ENCODE results near the gene FOXP1.

Gene FOXP1

DNA sequence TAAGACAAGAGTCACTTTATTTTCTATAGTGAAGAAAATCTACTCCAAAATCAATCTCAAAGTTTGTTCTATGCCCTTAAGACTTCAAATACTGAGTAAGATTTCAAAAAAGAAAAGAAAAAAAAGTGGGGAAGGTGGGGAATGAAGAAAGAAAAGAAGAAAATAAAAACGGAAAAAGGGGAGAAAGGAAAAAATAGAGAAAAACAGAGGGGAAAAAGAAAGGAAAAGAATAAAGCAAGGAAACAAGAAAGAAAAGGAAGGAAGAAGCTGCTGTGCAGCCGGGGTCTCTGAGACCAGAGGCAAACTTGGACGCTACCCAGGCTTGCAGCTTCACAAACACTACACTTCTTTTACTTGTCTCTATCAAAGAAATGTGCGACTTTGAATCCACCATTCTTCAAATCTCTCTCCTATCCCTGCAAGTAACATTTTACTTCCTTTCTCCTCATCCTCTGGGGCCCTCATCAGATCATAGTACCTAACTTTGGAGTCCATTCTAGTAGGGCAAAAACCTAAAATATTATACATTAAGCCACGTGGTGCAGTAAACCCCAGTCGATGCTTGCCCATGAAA lies 279.8 kb downstream of the FOXP1 start:
- DNase-seq (ENCODE audit: insufficient read length) (no peak), FAIRE-seq (no peak)
- TF ChIP-seq POLR2AphosphoS5 (IDR thresholded peaks at IDR 0.05; ENCODE audit: low read depth, low read length) (no peak), TAF1 (IDR thresholded peaks at IDR 0.05; ENCODE audit: borderline replicate concordance, low read depth, low read length) (no peak), POLR2A (IDR thresholded peaks at IDR 0.05; ENCODE audit: low read depth, low read length) (no peak)

DNA sequence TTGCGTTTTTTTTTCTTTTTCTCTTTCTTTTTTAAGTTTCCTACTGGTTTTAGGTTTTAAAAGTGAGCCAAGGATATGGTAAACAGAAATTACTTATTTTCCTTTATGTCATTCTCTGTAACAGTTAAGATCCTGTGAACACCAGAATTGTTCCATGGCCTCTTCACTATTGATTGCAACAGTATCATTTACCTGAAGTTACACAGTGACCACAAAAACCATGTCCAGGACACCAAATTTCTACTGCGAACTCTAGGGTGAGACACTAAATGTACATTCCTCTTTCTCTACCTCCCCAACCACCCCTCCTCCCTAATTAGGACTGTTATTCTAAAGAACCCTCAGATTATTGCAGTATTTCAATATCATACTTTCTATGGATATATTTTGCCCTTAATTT lies 280.9 kb downstream of the FOXP1 start:
- FAIRE-seq (no peak), DNase-seq (ENCODE audit: insufficient read length) (no peak)
- TF ChIP-seq POLR2A (IDR thresholded peaks at IDR 0.05; ENCODE audit: low read depth, low read length), result no peak
- TF ChIP-seq TAF1 (IDR thresholded peaks at IDR 0.05; ENCODE audit: borderline replicate concordance, low read depth, low read length), result no peak
- no peak for TF ChIP-seq POLR2AphosphoS5 (IDR thresholded peaks at IDR 0.05; ENCODE audit: low read depth, low read length)

DNA sequence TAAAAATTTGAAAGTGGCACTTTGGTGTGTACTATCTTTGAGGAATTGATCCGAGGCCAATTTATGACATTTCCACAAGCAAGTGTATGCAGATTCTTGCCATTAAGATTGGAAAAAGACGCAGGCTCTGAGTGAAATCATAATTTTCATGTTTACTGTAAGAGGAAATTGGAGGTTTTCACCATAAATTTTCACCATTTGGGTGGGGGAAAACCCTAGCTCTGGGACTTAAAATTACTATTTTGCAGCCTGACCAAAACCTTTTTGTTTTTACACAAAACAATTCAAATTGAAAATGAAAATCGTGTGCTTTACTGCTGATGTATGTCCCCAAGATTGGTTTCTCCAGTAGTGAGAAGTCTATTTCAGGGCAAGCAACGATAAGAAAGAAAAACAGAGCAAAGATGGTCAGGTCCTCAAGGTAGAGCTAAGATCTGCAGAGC lies 282.6 kb downstream of the FOXP1 start:
- DNase-seq (ENCODE audit: insufficient read length) (no peak), FAIRE-seq (no peak)
- TF ChIP-seq TAF1 (IDR thresholded peaks at IDR 0.05; ENCODE audit: borderline replicate concordance, low read depth, low read length) (no peak), POLR2A (IDR thresholded peaks at IDR 0.05; ENCODE audit: low read depth, low read length) (no peak), POLR2AphosphoS5 (IDR thresholded peaks at IDR 0.05; ENCODE audit: low read depth, low read length) (no peak)

DNA sequence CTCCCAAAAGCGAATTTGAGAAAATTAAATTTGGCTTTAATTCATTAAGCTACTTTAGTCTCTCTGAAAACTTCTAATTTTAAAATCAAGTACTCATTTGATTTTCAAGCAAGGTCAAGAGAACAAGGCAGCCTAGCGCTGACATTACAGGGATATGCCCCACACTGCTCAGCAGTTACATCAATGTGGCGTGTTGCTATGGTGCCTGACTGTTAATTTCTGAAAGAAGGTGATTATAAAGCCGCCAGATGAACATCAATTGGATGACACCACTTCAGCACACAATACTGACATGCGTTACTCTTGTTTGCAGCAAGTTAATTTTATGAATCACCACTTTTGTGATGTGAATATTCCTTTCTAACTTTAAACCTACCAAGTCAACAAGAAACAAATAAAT lies 284.4 kb downstream of the FOXP1 start:
- TF ChIP-seq POLR2AphosphoS5 (IDR thresholded peaks at IDR 0.05; ENCODE audit: low read depth, low read length) (no peak), POLR2A (IDR thresholded peaks at IDR 0.05; ENCODE audit: low read depth, low read length) (no peak)
- FAIRE-seq (no peak), DNase-seq (ENCODE audit: insufficient read length) (no peak)

DNA sequence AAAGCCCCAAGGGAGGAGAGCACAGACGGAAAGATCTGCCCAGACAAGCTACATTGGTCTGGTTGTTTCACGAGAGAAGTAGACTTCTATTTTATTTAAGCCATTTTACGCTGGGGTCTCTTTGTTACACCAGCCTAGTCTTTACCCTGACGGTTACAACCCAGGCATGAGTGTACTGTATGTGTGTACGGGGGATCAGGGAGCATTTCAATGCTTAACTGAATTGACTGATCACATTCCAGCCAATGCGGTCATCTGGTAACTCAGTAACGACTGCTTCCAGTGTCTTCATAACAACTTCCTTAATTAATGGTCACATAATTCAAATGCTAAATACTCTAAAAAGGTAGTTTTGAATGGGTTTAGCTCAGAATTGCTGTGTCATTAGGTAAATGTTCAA lies 288.6 kb downstream of the FOXP1 start:
- TF ChIP-seq TAF1 (IDR thresholded peaks at IDR 0.05; ENCODE audit: borderline replicate concordance, low read depth, low read length) (no peak), POLR2A (IDR thresholded peaks at IDR 0.05; ENCODE audit: low read depth, low read length) (no peak), POLR2AphosphoS5 (IDR thresholded peaks at IDR 0.05; ENCODE audit: low read depth, low read length) (no peak)
- DNase-seq (ENCODE audit: insufficient read length), result no peak
- FAIRE-seq, result no peak

DNA sequence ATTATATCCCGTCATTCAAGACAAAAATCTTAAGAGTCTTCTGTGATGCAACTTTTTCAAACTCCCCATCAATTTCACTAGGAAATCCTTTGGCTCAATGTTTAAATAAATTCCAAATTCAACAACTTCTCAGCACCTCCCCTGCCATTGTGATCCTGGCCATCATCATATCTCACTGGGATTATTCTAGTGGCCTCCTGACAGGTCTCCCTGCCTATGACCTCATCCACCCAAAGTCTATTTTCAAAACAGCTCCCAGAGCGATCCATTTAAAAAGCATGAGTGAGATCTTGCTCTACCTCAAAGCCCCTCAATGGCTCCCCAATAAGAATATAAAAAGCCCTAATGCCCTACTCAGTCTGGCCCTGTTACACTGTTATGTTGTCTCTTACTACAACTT lies 293.2 kb downstream of the FOXP1 start:
- TF ChIP-seq POLR2A (IDR thresholded peaks at IDR 0.05; ENCODE audit: low read depth, low read length) (no peak), POLR2AphosphoS5 (IDR thresholded peaks at IDR 0.05; ENCODE audit: low read depth, low read length) (no peak), TAF1 (IDR thresholded peaks at IDR 0.05; ENCODE audit: borderline replicate concordance, low read depth, low read length) (no peak)
- DNase-seq (ENCODE audit: insufficient read length) (no peak), FAIRE-seq (no peak)

DNA sequence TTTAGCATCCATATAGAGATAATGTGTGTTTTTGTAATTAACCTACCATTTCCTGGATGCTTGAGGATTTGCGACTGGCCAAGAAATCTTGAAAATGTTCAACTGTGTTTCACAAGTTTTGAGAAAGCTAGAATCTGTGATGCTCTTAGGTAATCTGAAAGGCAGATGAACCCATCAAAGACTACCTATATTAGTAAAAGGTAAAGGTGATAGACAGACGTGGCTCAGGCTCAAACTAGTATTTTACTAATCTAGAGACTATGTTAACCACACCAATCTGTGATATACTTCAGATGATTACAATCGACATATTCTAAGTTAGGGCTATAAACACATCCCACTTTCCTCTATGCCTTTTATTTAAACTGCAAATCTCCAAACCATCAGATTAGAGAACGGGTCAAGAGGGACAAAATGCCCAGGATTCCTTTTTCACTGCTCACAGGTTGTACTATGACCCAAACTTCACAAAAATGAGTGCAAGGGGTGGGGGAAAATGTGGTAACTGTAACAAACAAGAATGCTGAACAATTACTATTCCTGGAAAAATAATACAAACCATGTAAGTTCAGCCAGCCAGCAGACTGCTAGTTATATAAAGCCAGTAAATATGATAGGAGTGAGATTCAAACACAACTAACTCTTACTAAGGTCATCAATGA lies 295.1 kb downstream of the FOXP1 start:
- no peak for FAIRE-seq
- DNase-seq (ENCODE audit: insufficient read length), result no peak
- TF ChIP-seq POLR2AphosphoS5 (IDR thresholded peaks at IDR 0.05; ENCODE audit: low read depth, low read length), result no peak
- TF ChIP-seq TAF1 (IDR thresholded peaks at IDR 0.05; ENCODE audit: borderline replicate concordance, low read depth, low read length), result no peak
- no peak for TF ChIP-seq POLR2A (IDR thresholded peaks at IDR 0.05; ENCODE audit: low read depth, low read length)

DNA sequence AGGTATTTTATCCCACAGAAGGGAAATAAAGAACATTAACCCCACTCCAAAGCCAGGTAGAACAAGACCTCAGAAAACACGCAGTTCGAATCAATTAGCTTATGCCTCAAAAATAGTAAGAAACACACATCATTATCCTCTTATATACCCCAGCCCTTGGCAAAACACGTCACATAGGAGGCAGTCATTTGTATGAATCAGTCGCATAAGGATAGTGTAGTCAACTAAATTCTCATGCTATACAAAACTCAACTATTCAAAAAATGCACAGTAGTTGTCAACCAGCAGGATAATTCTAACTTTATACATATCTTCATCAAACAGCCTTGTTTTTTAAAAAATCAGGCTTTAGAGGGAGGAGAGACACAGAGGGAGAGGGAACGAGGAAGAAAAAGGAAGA lies 298.4 kb downstream of the FOXP1 start:
- DNase-seq (ENCODE audit: insufficient read length) (no peak), FAIRE-seq (no peak)
- TF ChIP-seq POLR2A (IDR thresholded peaks at IDR 0.05; ENCODE audit: low read depth, low read length) (no peak), TAF1 (IDR thresholded peaks at IDR 0.05; ENCODE audit: borderline replicate concordance, low read depth, low read length) (no peak), POLR2AphosphoS5 (IDR thresholded peaks at IDR 0.05; ENCODE audit: low read depth, low read length) (no peak)

DNA sequence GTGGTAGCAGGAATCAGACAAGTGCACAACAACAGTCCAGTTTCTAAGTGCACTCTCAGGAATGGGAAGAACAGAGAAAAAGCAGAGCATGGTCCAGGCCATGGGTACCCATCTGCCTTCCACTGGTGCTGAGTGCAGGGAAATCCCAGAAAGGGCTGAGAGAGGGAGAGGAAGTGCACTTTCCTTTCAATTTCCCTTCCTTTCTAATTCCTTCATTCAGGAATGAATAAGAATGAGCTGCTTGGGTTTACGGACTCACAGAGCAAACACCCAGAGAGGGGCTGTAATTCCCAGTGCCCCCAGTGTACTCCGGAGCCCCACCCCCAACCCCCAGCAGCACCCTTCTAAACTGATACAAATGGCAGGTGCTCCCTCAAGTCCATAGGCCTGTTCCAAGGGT lies 300.6 kb downstream of the FOXP1 start:
- TF ChIP-seq POLR2A (IDR thresholded peaks at IDR 0.05; ENCODE audit: low read depth, low read length) (no peak), TAF1 (IDR thresholded peaks at IDR 0.05; ENCODE audit: borderline replicate concordance, low read depth, low read length) (no peak), POLR2AphosphoS5 (IDR thresholded peaks at IDR 0.05; ENCODE audit: low read depth, low read length) (no peak)
- FAIRE-seq, result no peak
- DNase-seq (ENCODE audit: insufficient read length), result no peak

DNA sequence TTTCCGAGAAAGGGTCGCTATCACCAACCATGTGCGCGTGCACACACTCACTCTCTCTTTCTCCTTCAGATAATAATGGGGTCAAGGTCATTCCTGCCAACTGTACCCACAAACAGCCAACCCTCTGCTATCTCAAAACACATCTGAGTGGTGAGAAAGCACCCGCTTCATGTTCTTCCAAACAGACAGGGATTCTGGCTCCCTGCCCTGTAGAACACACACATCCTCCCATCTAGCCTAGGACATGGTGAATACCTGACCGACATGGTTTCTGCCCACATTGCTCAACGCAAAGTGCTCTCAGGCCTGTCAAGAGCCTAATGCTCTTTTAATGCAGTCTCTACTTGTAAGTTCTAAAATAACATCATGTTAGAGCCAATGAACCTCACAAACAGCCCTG lies 302.2 kb downstream of the FOXP1 start:
- FAIRE-seq (no peak), DNase-seq (ENCODE audit: insufficient read length) (no peak)
- no peak for TF ChIP-seq POLR2A (IDR thresholded peaks at IDR 0.05; ENCODE audit: low read depth, low read length)
- no peak for TF ChIP-seq TAF1 (IDR thresholded peaks at IDR 0.05; ENCODE audit: borderline replicate concordance, low read depth, low read length)
- no peak for TF ChIP-seq POLR2AphosphoS5 (IDR thresholded peaks at IDR 0.05; ENCODE audit: low read depth, low read length)

DNA sequence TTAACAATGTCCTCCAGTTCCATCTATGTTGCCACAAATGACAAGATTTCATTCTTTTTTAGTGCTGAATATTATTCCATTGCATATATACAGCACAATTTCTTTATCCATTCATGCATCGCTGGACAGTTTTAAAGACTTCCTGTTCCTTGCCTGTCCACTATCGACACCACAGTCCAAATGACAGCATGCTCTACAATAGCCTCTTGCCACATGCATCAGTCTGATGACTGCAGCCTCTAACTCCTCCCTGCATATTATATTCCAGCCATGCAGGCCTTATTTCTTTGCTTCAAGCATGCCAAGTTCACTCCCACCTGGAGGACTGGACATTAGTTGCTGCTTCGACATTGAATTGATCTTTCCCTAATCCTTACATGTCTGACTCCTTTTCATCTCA lies 306.2 kb downstream of the FOXP1 start:
- no peak for TF ChIP-seq TAF1 (IDR thresholded peaks at IDR 0.05; ENCODE audit: borderline replicate concordance, low read depth, low read length)
- no peak for TF ChIP-seq POLR2A (IDR thresholded peaks at IDR 0.05; ENCODE audit: low read depth, low read length)
- TF ChIP-seq POLR2AphosphoS5 (IDR thresholded peaks at IDR 0.05; ENCODE audit: low read depth, low read length), result no peak
- FAIRE-seq (no peak), DNase-seq (ENCODE audit: insufficient read length) (no peak)

DNA sequence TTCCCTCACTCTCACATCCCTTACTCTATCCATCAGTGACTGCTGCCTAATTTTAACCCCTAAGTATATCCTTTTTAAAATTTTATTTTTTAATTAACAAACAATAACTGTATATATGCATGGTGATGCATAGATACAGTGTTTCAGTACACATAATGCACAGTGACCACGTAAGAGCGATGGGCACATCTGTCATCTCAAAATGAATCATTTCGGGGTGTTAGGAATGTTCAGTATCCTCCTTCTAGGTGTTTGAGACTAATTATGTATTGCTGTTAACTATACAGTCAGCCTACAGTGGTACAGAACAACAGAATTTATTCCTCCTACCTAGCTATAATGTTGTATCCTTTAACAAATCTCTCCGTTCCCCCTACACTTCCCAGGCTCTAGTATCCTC lies 307.0 kb downstream of the FOXP1 start:
- DNase-seq (ENCODE audit: insufficient read length), result no peak
- TF ChIP-seq POLR2AphosphoS5 (IDR thresholded peaks at IDR 0.05; ENCODE audit: low read depth, low read length) (no peak), POLR2A (IDR thresholded peaks at IDR 0.05; ENCODE audit: low read depth, low read length) (no peak), TAF1 (IDR thresholded peaks at IDR 0.05; ENCODE audit: borderline replicate concordance, low read depth, low read length) (no peak)
- FAIRE-seq, result no peak

Measured in GM12892 (cell line).